Erythroblast (primary cell): Measurements from ENCODE around the gene CTIF.

Experiments
- GATA1 ChIP-seq: IDR thresholded peaks from 2 replicates; pipeline ENCODE4 v1.6.1; 2011; ENCODE audit warnings: low read depth, mild to moderate bottlenecking, control low read depth, low read length, moderate library complexity
- POLR2A ChIP-seq: IDR thresholded peaks from 2 replicates; pipeline ENCODE4 v1.6.1; 2011; ENCODE audit warnings: mild to moderate bottlenecking, low read length

DNA sequence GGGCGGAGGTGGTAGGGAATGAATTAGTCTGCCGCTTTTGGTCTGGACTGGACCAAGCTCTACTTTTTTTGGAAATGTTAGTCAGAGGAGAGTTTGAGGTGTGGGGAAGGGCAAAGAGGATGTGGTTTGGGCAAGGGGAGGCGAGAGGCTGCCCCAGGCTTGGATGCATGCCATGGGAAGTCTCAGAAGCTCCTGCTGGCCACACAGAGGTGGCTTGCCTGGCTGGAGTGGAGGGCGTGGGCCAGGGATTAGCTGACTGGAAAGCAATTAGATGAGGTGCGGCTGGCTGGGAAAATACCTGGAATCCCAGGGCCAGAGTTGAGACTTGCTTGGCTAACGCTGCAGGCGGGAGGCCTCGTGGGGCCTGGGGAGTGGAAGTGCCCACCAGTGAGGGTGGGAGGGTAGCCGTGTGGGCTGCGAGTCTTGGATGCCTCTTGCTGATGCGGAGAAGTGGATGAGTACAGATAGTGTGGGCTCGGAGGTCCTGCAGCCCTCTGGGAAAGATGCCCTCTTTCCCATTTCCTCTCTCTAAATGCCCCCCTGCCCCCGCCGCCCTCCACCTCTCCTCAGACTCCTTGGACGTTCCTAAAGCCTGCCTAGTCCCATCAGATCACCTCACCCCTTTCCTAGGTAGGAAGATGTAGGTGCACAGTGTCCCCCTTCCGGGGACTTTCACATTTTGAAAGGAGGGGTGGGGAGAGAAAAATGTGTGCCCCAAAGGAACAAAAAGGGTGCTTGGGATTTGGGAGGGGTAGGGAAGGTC is 294.3 kb downstream of the CTIF start:
- TF ChIP-seq POLR2A (no peak), GATA1 (no peak)
